ENCODE measurements around the gene FBL.
A peak's percentile ranks its signal among the peaks of the same experiment; 100 is the strongest.
"Not testable (repeated sequence)": the region's sequence is repeated elsewhere in the genome, so short reads cannot be mapped to it uniquely, and the experiment has no call there.

FBL gene

DNA sequence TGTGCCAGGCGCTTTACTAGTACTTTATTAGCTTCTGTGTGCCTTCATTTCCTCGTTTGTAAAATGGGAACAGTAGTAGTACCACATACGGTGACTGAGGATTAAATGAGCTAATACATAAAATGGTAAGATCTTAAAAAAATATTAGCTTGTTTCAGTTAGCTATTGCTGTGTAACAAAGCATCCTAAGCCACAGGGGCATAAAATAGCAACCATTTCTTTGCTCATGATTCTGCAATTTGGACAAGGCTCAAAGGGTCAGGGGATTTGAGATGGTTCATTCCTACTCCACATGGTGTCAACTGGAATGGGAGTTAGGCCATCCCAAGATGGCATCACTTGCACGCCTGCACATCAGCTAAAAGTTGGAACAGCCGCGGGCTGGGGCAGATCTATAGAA is 25.5 kb downstream of the FBL start:
- DNase-seq = no peak

DNA sequence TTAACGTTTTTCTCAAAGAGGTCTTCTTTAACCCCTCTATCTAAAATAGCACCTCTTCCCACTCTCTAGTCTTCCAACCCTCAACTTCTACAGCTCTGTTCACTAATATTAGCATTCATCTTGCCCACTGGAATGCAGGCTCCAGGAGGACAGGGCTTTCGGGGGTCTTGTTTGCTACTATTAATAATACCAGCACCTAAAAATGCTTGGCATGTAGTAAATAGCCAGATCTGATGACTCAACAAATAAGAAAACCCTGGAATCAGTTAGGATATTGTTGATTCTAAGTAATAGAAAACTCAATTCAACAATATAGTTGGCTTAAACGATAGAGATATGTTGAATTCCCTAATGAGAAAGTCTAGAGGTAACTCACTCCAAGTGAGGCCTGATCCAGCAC is 26.4 kb downstream of the FBL start:
- no peak for DNase-seq

DNA sequence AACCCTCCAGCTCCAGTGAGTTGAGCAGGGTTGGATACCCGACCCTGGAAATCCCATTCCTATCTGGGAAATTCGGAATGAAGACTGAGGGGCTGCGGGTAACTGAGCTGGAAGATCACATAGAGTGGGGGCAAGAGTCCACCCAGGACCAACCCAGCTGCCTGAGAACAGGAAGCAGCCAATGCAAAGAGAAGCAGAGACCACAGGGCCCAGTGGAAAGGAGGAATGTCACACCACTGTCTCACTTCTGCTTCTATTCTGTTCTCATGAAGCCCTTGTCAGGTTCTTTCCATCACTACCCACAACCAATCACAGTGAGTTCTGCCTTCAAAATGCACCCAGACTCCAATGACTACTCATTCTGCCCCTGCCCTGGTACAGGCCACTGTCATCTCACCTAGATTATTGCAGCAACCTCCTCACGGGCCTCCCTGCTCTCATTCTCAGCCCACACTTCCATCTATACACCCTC is 27.5 kb downstream of the FBL start:
- DNase-seq = no peak

DNA sequence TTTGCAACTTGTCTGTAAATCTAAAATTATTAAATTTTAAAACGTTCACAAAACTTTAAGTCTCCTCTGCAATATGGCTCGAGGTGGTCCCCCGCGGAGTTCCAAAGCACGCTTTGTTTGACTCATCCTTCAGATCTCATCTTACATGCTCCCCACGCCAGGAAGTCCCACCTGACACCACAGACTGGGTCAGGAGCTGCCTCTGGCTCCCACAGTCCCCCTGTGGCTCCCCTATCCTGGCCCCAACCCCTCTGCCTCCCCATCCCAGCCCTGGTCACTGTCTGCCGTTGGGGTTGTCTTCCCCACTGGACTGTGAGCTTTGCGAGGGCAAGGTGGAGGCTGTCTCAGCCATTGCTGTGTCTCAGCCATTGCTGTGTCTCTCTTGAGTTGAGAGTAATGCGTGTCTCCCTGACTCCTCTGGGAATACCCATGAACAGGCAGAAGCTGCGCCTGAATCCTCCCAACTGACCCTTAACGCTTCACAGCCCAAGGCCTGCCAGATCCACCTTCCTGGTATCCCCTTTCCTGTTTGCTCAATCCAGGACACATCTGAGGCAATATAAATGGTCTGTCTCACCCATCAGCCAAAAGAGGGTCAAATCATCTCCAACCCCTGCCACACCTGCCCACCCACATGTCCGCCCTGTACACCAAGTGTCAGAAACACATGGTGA is 28.2 kb downstream of the FBL start:
- DNase-seq = no peak

DNA sequence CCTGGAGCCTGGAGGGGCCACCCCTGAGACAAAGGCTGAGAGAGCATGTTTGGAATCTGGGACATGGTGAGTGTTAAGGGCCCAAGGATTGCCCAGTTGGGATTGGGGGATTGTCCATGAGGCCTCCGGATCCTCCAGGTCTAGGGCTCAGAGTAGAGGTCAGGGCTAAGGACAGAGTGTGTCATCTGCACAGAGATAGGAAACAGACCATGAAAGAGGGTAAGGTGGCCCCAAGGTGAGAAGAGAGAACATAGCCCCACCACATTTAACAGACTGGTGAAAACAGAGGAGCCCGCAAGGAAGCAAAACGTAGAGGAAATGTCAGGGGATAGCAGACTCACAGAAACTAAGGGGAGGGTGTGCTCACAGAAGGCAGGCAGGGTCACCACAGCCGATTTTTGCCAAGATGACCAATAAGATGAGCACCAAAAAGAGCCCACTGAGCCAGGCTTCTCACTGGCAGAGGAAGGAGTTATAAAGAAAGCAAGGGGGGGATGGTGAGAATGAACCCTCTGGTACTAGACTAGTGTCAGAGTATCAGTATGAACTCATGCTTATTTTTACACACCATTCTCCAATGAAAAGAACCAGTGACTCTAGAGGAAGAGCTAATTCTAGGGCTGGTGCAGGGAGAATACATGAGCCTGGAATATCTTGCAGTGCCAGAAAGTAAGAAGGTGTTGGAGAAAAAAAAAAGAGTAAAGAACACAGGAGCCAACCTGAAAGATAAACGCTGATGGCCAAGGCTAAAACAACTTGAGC is 29.7 kb downstream of the FBL start:
- DNase-seq = no peak

DNA sequence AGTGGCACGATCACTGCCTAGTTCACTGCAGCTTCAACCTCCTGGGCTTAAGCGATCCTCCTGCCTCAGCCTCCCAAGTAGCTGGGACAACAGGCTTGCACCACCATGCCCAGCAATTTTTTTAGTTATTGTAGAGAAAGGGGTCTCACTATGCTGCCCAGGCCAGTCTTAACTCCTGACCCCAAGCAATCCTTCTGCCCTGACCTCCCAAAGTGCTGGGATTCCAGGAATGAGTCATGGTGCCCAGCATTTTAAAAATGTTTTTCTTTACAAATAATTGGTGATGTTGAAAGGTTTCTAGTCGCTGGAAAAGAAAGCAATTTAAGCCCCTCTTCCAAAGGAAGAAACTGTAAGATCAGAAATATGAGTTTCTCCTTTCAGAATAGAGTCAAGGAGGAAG is 31.6 kb downstream of the FBL start:
- DNase-seq = no peak

DNA sequence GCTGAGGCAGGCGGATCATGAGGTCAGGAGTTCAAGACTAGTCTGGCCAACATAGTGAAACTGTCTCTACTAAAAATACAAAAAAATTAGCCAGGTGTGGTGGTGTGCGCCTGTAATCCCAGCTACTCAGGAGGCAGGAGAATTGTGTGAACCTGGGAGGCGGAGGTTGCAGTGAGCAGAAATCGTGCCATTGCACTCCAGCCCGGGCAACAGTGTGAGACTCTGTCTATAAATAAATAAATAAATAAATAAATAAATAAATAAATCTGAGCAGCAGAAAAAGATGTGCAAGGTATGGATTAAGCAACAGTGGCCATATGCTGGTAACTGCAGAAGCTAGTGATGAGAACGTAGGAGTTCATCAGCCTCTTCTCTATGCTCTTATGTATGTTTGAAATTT is 32.1 kb downstream of the FBL start:
- not testable (repeated sequence) for DNase-seq

DNA sequence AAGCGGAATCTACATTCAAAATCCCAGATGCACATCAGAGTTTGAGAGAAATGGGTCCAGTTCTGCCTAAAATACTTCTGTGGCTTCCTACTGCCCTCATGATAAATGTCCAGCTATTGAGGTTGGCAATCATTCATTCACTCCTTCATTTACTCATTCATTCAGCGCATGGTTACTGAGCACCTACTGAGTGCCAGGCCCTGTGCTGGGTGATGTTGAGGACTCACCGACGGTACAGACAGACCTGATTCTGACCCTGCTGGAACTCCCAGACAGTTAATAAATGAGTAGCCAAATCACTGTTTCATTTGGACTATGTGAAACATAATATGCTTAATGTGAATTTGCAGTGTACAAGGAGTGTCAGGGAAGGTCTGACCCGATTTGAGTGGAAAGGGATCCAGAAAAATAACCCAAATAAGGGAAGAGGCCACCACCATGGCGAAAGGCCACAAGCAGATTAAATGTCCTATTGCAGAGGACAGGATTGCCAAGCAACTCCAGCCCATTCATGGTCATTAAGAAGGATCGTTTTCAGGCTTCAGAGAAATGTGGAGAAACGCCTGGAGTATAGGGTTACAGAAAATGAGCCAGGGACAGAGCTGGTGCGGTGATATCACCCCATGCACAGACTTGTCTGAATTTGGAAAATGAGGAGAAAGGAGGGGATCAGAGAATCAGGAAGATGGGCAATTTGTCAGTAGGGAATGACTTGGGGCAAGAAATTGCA is 32.8 kb downstream of the FBL start:
- no peak for DNase-seq

DNA sequence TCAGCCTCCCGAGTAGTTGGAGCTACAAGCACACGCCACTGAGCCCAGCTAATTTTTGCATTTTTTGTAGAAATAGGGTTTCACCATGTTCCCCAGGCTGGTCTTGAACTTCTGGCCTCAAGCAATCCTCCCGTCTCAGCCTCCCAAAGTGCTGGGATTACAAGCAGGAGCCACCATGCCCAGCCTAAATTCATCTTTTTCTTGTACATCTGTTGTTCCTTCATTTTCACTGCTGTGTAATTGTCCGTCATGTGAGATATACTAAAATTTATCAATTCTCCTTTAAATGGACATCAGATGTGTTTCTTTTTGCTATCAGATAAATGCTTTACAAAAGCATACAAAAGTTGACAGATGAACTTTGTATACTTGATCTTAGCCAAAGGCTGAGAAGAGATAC is 35.1 kb downstream of the FBL start:
- DNase-seq = no peak

DNA sequence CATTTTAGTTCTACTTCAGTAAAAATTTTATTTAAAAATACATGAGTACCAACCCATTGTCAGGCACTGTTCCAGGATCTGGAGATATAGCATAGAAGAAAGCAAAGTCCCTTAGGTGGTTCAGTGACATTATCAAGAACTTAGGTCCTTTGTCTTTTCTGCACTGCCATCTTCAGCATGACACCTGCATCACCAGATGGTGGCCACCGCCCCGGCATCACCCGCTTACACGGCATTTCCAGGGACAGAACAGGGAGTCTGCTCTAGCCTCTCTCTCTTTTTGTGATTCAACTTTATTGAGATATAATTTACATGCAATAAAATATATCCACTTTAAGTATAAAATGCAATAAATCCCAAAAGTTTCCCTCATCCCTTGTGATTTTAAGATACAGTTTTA is 35.8 kb downstream of the FBL start:
- no peak for DNase-seq

DNA sequence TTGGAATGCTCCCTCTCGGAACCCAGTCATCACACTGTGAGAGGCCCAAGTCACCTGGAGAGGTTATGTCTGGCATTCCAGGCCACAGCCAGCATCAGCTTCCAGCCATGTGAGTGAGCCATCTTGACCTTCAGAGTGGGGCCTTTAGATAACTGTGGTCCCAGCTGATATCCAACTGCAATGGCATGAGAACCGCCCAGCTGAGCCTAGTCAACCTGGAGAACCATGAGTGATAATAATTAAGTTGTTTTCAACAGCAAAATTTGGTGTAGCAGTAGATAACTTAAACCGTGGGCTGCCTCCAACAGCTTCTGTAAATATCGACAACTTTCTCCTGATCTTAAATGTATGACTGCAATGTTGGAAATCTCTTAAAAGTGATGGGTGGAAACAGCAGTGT is 36.8 kb downstream of the FBL start:
- no peak for DNase-seq

DNA sequence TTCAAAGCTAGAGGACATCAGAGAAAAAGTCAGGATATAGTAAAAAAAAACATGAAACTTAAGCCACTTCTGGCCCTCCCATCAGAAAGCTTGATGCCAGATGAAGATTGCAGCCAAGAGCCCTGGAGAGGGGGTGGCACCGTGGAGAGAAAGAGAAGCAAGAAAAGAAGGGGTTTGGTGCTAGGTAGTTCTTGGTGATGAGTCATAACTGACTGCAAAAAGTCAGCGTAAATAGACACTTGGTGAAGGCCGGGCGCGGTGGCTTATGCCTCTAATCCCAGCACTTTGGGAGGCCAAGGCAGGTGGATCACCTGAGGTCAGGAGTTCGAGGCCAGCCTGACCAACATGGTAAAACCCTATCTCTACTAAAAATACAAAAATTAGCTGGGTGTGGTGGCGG is 37.5 kb downstream of the FBL start:
- not testable (repeated sequence) for DNase-seq

DNA sequence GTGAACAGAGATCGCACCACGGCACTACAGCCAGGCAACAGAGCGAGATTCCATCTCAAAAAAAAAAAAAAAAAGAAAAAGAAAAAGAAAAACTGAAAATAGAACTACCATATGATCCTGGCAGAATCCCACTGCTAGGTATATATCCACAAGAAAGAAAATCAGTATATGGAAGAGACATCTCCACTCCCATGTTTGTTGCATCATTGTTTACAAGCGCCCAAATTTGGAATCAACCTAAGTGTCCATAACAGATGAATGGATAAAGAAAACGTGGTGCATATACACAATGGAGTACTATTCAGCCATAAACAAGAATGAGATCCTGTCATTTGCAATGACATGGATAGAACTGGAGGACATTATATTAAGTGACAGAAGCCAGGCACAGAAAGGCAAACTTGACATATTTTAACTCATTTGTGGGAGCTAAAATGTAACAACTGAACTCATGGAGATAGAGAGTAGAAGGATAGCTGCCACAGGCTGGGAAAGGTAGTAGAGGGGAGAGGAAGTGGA is 38.3 kb downstream of the FBL start:
- DNase-seq = no peak

DNA sequence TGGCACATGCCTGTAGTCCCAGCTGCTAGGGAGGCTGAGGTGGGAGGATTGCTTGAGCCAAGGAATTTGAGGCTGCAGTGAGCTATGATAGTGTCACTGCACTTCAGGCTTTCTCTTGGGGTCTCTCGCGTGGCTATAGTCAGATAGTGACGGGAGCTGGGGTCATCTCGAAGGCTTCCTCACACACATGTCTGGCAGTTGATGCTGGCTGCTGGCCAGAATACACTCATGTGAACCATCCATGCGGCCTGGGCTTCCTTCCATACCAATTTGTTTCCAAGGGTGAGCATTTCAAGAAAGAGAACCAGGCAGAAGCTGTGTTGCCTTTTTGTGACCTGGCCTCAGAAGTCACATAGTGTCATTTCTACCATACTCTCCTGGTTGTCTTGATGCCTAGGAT is 41.1 kb downstream of the FBL start:
- no peak for DNase-seq

DNA sequence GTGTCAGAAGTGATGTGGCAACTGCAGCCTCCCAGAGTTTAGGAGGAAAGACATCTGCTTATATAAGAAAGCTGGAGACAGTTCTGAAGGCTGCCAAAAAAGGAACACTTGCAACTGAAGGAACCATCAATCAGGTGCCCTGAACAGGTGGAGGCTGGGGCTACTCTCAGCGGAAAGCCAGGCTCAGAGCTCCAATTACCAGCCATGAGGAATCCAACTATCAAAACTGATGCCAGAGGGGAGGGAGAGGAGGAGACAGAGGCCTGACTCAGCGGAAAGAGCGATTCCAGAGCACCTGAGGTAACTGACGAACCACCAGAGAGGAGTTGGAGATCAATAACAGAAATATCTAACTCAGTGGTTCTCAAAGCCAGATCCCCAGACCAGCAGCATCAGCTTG is 43.2 kb downstream of the FBL start:
- no peak for DNase-seq

DNA sequence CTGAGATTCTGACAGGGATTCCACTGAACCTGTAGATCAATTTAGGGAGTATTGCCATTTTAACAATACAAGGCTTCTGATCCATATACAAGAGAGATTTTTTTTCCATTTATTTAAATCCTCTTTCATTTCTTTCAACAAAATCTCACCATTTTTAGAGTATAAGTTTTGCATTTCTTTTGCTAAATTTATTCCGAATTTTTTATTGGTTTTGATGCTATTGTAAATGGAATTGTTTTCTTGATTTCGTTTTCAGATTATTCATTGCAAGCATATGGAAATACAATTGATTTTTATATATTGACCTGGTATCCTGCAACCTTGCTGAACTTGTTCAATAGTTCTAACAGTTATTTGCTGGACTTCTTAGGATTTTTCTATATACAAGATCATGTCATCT is 49.1 kb downstream of the FBL start:
- no peak for DNase-seq

DNA sequence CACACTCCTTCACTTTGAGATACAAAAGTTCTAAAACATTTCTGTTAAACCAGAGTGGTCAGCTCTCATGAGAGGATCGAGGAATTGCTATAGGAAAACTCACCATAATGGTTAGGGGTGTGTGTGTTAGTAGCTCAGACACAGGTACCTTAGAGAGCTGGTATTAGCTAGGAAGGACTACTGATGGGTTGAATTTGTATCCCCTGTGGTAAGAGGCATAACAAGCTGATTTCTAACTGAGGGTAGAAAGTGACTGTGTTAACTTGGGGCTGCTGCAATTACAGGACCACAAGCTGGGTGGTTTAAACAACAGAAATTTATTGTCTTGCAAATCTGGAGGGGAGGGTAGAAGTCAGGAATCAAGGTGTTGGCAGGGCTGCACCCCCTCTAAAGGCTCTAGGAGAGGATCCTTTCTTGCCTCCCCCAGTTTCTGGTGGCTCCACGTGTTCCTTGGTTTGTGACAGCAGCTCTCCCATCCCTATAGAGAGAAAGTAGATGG is 50.1 kb downstream of the FBL start:
- no peak for DNase-seq

DNA sequence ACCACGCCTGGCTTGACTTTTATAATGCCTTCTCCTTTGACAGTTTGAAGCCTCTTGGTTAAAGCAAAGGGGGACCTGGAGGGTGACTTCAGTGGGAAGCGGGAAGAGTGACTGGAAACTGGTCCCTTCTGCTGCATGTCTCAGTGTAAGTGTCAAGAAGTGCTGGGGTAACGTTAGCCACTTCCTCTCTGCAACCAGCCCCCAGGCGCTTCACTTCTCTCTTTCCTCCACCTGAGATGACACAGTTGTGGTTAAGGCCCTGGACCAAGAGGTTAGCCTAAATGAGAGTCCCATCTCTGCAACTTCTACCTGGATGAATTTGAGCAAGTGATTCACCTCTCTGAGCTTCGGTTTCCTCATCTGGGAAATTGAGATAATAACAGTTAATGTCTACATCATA is 51.2 kb downstream of the FBL start:
- no peak for DNase-seq

DNA sequence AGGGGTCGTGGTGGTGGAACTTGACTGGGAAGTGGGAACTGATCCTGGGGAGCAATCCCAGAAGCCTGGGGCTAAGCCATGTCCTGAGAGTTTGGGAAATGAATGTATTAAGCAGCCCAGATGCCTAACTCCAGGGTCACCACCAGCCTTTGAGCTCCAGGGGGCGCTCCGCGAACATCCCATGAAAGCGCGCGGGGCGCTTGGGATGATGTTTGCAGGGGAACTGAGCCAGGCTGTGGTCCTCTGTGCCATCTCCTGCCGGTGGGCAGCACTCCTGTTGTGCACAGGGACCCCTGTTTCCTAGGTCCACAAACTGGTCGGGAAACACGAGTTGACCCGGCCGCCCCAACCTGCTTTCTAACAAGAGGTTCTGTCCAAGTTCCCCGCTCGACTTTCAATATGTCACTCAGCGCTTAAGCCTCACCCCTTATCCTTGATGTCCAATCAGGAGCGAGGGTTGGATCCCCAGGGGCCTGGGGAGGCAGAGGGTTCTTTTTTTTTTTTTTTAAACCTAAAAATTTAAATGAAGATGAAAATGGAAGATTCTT is 53.1 kb downstream of the FBL start:
- peak; percentile 32 for DNase-seq

DNA sequence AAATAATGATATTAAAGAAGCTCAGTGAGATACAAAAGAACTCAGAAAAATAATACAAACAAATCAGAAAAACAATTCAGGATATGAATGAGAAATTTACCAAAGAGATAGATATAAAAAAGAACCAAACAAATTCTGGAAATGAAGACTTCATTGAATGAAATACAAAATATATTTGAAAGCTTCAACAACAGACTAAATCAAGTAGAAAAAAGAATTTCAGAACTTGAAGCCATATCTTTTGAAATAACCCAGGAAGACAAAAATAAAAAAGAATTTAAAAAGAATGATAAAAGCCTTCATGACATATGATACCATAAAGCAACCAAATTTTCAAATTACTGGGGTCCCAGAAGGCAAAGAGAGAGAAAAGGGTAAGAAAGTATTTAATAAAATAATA is 57.9 kb downstream of the FBL start:
- no peak for DNase-seq

Measured in DMS79 (cell line).